Measurements from ENCODE around the gene SKAP2. TPM values are rescaled to one million over a fixed set of nuclear protein-coding genes. Genes with fewer than 3 reads are reported as not detected.

The SKAP2 gene
- total RNA-seq, 2 donors from 2014 or later, result 7.8 to 11.2 TPM

GRCh38 chr7:26648554-26648953 is 215.8 kb downstream of the SKAP2 start:
- Histone ChIP-seq H3K27ac (no peak overlapping the region), H3K9me3 (no peaks in the 10 kb centered on the region), H3K27me3 (no peaks in the 10 kb centered on the region), H3K4me1 (no peaks in the 10 kb centered on the region), H3K36me3 (no peaks in the 10 kb centered on the region), H3K4me3 (no peak overlapping the region)
- TF ChIP-seq CTCF (IDR thresholded peaks at IDR 0.05), result no peak
- DNase-seq (ENCODE audit: low spot score), result no peak

GRCh38 chr7:26646336-26647048 is 217.9 kb downstream of the SKAP2 start:
- no peaks in the 10 kb centered on the region for H3K27me3 ChIP-seq
- H3K36me3 ChIP-seq, result no peaks in the 10 kb centered on the region
- H3K27ac ChIP-seq, result no peak overlapping the region
- H3K9me3 ChIP-seq, result no peaks in the 10 kb centered on the region
- H3K4me1 ChIP-seq, result no peaks in the 10 kb centered on the region
- TF ChIP-seq CTCF (IDR thresholded peaks at IDR 0.05), result no peak
- H3K4me3 ChIP-seq, result no peak overlapping the region
- DNase-seq (ENCODE audit: low spot score), result no peak

GRCh38 chr7:26645121-26645520 is 219.3 kb downstream of the SKAP2 start:
- no peaks in the 10 kb centered on the region for H3K36me3 ChIP-seq
- H3K9me3 ChIP-seq, result no peaks in the 10 kb centered on the region
- DNase-seq (ENCODE audit: low spot score), result no peak
- no peak for TF ChIP-seq CTCF (IDR thresholded peaks at IDR 0.05)
- no peaks in the 10 kb centered on the region for H3K27me3 ChIP-seq
- no peak overlapping the region for H3K27ac ChIP-seq
- no peaks in the 10 kb centered on the region for H3K4me1 ChIP-seq
- no peak overlapping the region for H3K4me3 ChIP-seq

GRCh38 chr7:26642416-26642815 is 222.0 kb downstream of the SKAP2 start:
- H3K9me3 ChIP-seq, result no peaks in the 10 kb centered on the region
- no peaks in the 10 kb centered on the region for H3K4me1 ChIP-seq
- no peak overlapping the region for H3K4me3 ChIP-seq
- no peak for DNase-seq (ENCODE audit: low spot score)
- TF ChIP-seq CTCF (IDR thresholded peaks at IDR 0.05), result no peak
- no peaks in the 10 kb centered on the region for H3K36me3 ChIP-seq
- H3K27ac ChIP-seq, result no peak overlapping the region
- no peaks in the 10 kb centered on the region for H3K27me3 ChIP-seq

GRCh38 chr7:26639695-26640094 is 224.7 kb downstream of the SKAP2 start:
- Histone ChIP-seq H3K27ac (no peak overlapping the region), H3K4me3 (no peak overlapping the region), H3K27me3 (no peaks in the 10 kb centered on the region), H3K9me3 (no peaks in the 10 kb centered on the region), H3K36me3 (no peaks in the 10 kb centered on the region), H3K4me1 (no peaks in the 10 kb centered on the region)
- no peak for DNase-seq (ENCODE audit: low spot score)
- no peak for TF ChIP-seq CTCF (IDR thresholded peaks at IDR 0.05)

- Histone ChIP-seq H3K27ac (no peak overlapping the region), H3K27me3 (no peaks in the 10 kb centered on the region), H3K36me3 (no peaks in the 10 kb centered on the region), H3K4me3 (no peak overlapping the region), H3K9me3 (no peaks in the 10 kb centered on the region), H3K4me1 (no peaks in the 10 kb centered on the region)
- TF ChIP-seq CTCF (IDR thresholded peaks at IDR 0.05), result no peak
- DNase-seq (ENCODE audit: low spot score), result no peak
Measured at GRCh38 chr7:26639111-26639510, 225.3 kb downstream of the SKAP2 start.

Measured in right atrium auricular region (tissue), 2 donors.